NT2/D1 (cell line): ENCODE data around the gene TBKBP1.
"Not testable (repeated sequence)": the region's sequence is repeated elsewhere in the genome, so short reads cannot be mapped to it uniquely, and the experiment has no call there.

Experiments
- DNase-seq: peaks from one replicate; pipeline ENCODE4 v3.0.0-alpha.2; 2011; ENCODE audit warnings: low read depth, low spot score
- H3K27me3 ChIP-seq: 2 replicates; pipeline ENCODE4 v1.6.0; 2011; ENCODE audit warnings: mild to moderate bottlenecking; ENCODE audit not compliant: insufficient read length, insufficient read depth
- H3K36me3 ChIP-seq: 2 replicates; pipeline ENCODE4 v1.6.1; 2011; ENCODE audit warnings: mild to moderate bottlenecking, low read length, mixed read lengths; ENCODE audit not compliant: insufficient read depth, insufficient read length
- H3K4me1 ChIP-seq: 2 replicates; pipeline ENCODE4 v1.5.1; 2011; ENCODE audit not compliant: insufficient read depth, insufficient read length
- H3K4me3 ChIP-seq: 2 replicates; pipeline ENCODE4 v1.5.1; 2011; ENCODE audit warnings: low read depth; ENCODE audit not compliant: insufficient read length
- H3K9ac ChIP-seq: 2 replicates; pipeline ENCODE4 v1.6.0; 2011; ENCODE audit warnings: low read depth; ENCODE audit not compliant: insufficient read length
- H3K9me3 ChIP-seq: 2 replicates; pipeline ENCODE4 v1.5.1; 2011; ENCODE audit warnings: mild to moderate bottlenecking, low read length; ENCODE audit not compliant: insufficient read depth
- SUZ12 ChIP-seq: IDR thresholded peaks from 2 replicates; pipeline ENCODE4 v1.6.1; 2011; ENCODE audit not compliant: insufficient read length, insufficient read depth; ENCODE audit errors: extremely low read depth
- YY1 ChIP-seq: IDR thresholded peaks from 2 replicates; pipeline ENCODE4 v1.6.1; 2011; ENCODE audit not compliant: insufficient read length, insufficient read depth
- ZNF274 ChIP-seq: IDR thresholded peaks from 2 replicates; pipeline ENCODE4 v1.6.1; 2011; ENCODE audit warnings: mild to moderate bottlenecking, low read depth, low read length

The TBKBP1 gene

GRCh38 chr17:47678196-47678595 is 15.8 kb upstream of the TBKBP1 start:
- no peak overlapping the region for H3K9ac ChIP-seq
- DNase-seq: no peak
- H3K4me3 ChIP-seq: no peak overlapping the region
- H3K36me3 ChIP-seq: peaks cover 91% of the 10 kb centered on the region
- no peaks in the 10 kb centered on the region for H3K9me3 ChIP-seq
- no peaks in the 10 kb centered on the region for H3K27me3 ChIP-seq
- H3K4me1 ChIP-seq: no peaks in the 10 kb centered on the region
- TF ChIP-seq YY1 (no peak), SUZ12 (no peak), ZNF274 (no peak)

- Histone ChIP-seq H3K36me3 (peaks cover 77% of the 10 kb centered on the region), H3K27me3 (no peaks in the 10 kb centered on the region), H3K9ac (no peak overlapping the region), H3K4me3 (no peak overlapping the region), H3K4me1 (peaks cover 2% of the 10 kb centered on the region), H3K9me3 (no peaks in the 10 kb centered on the region)
- DNase-seq: no peak
- TF ChIP-seq YY1 (no peak), SUZ12 (no peak), ZNF274 (no peak)
Measured at GRCh38 chr17:47682138-47682537, 11.8 kb upstream of the TBKBP1 start.

DNA sequence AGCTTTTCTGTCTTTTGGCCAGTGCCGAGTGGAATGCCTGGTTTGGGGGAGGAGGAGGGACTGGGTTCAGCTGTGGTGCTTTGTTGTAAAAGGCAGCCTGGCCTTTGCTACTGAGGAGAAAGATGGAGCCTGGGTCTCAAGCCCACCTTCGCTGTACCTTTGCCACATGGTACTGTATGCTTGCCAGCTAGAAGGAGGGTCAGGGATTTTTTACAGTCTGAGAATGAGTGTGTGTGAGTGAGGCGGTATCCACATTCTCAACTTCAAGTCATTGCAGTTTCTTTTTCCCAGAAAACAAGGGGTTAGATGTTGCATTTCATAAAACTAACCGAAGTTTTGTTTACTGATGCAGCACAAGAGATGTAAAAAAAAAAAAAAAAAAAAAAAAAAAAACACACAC is 11.2 kb upstream of the TBKBP1 start:
- not testable (repeated sequence) for H3K27me3 ChIP-seq, H3K9me3 ChIP-seq, H3K9ac ChIP-seq, DNase-seq, H3K4me1 ChIP-seq, H3K4me3 ChIP-seq
- peaks cover 71% of the 10 kb centered on the region for H3K36me3 ChIP-seq

DNA sequence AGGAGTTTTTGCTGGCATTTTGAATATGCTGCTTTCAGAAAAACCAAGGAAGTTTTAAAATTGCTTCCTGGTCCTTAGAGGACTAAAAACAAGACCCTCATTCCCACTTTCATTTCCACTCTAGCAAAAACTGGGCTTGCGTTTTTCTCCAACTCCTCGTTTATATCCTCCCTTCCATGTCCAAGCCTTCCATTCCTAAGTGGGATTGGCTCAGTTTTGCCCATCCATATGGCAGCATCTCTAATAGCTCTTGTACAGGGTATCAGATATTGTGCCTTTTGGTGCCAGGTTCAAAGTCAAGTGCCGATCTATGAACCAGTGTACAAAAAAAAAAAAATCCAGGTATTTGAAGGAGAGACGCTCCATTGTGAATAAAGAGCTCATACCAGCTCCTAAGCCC is 9.9 kb upstream of the TBKBP1 start:
- H3K36me3 ChIP-seq: peaks cover 58% of the 10 kb centered on the region
- H3K9ac ChIP-seq: no peak overlapping the region
- H3K27me3 ChIP-seq: no peaks in the 10 kb centered on the region
- no peaks in the 10 kb centered on the region for H3K9me3 ChIP-seq
- no peak for DNase-seq
- peaks cover 2% of the 10 kb centered on the region for H3K4me1 ChIP-seq
- no peak for TF ChIP-seq ZNF274
- TF ChIP-seq SUZ12: no peak
- TF ChIP-seq YY1: no peak
- H3K4me3 ChIP-seq: no peak overlapping the region

- Histone ChIP-seq H3K4me3 (no peak overlapping the region), H3K4me1 (peaks cover 2% of the 10 kb centered on the region), H3K9me3 (no peaks in the 10 kb centered on the region), H3K27me3 (no peaks in the 10 kb centered on the region), H3K36me3 (peaks cover 52% of the 10 kb centered on the region), H3K9ac (no peak overlapping the region)
- no peak for TF ChIP-seq ZNF274
- no peak for TF ChIP-seq YY1
- no peak for TF ChIP-seq SUZ12
- DNase-seq: no peak
Measured at GRCh38 chr17:47684535-47685193, 9.3 kb upstream of the TBKBP1 start.

DNA sequence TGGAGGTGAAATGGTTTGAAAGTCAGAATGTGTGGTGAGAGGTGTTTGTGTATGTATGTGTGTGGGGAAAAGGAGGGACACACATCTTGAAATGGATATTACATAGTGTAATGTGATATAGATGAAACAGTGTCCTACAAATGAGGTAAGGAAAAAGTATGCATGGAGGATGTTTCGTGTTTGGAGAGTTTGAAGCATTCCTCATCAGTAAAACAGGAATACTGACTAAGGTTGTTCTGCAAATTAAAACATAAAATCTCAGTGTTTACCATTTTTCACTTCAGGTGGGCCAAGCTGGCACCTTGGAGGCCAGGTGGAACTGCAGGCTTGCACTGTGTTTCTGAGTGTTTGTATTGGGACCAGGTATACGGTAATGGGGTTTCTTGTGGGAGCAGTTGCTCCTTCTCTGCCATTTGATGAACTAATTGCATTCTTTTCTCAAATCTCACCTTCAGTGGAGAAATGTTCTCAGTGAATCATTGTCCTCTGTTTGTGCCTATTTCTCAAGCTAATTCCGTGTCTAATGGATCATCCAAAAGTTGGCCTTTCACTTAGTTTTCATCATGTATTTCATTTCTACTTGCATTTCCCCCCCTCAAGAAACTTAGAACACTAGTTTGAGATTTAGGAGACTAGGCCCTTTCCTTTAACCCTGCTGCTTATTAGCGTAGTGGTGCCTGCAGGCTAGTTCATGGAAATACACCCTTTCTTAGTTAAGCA is 8.2 kb upstream of the TBKBP1 start:
- Histone ChIP-seq H3K9ac (no peak overlapping the region), H3K4me1 (peaks cover 7% of the 10 kb centered on the region), H3K36me3 (peaks cover 42% of the 10 kb centered on the region), H3K9me3 (no peaks in the 10 kb centered on the region), H3K4me3 (no peak overlapping the region), H3K27me3 (no peaks in the 10 kb centered on the region)
- TF ChIP-seq SUZ12: no peak
- no peak for TF ChIP-seq ZNF274
- TF ChIP-seq YY1: no peak
- DNase-seq: no peak

DNA sequence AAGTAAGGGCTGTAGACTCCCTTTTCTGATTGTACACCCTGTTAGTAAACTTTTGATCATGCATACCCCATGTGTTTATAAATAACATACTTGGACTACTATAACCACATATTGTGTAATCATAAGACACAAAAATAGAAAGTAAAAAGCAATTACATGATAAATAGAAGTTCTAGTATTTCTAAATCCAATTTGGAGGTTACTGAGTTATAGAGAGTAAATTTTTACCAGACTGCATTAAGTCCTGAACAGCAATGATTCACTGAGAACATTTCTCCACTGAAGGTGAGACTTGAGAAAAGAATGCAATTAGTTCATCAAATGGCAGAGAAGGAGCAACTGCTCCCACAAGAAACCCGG is 7.7 kb upstream of the TBKBP1 start:
- no peak overlapping the region for H3K9ac ChIP-seq

More for the DNA sequence above, 7.7 kb upstream of the TBKBP1 start:
- DNase-seq: no peak
- H3K9me3 ChIP-seq: no peaks in the 10 kb centered on the region
- TF ChIP-seq YY1 (no peak), ZNF274 (no peak), SUZ12 (no peak)
- no peaks in the 10 kb centered on the region for H3K27me3 ChIP-seq
- H3K4me1 ChIP-seq: peaks cover 7% of the 10 kb centered on the region
- peaks cover 38% of the 10 kb centered on the region for H3K36me3 ChIP-seq
- H3K4me3 ChIP-seq: no peak overlapping the region
